GM12878 (cell line): ENCODE data around the gene OSBPL2. TPM values are rescaled to one million over a fixed set of nuclear protein-coding genes. Genes with fewer than 3 reads are reported as not detected.

Experiments used
- ATAC-seq: fragments of 200-7000 bp; cut with Tn5 transposase; 3 replicates; pipeline ENCODE4 v1.9.1; 2020; ENCODE audit warnings: mild to moderate bottlenecking, moderate library complexity
- BruUV-seq: library from RNA; stranded (reverse); fragments of 400-500 nt; replicated peaks from 2 replicates; lab custom pipeline; 2021; lab: Mats Ljungman, UMichigan
- CTCF ChIA-PET: fragments of 300-600 bp; sonication (Branson Sonifier 250); formaldehyde crosslinking; extraction: SDS; loops from one replicate; lab custom pipeline; 2021; ENCODE audit warnings: inconsistent platforms; lab: Yijun Ruan, JAX
- POLR2A ChIA-PET: fragments of 350-600 bp; formaldehyde crosslinking; extraction: SDS; loops from one replicate; lab custom pipeline; 2021; ENCODE audit warnings: inconsistent platforms; lab: Charles Lee
- RAD21 ChIA-PET: fragments of 300-600 bp; sonication (Branson Sonifier 250); formaldehyde crosslinking; loops from one replicate; lab custom pipeline; 2023; ENCODE audit warnings: antibody characterized with exemption; ENCODE audit not compliant: unreplicated experiment; lab: Charles Lee
- SMC1A ChIA-PET: fragments of 300-600 bp; sonication (Branson Sonifier 250); formaldehyde crosslinking; loops from one replicate; lab custom pipeline; 2023; ENCODE audit not compliant: unreplicated experiment, uncharacterized antibody; lab: Charles Lee
- DNase-seq: peaks from one replicate; pipeline ENCODE4 v3.0.0-alpha.2; 2011; ENCODE audit warnings: low read depth, low spot score
- FAIRE-seq: peaks from 3 replicates; lab custom pipeline; 2011; peaks lifted over from hg19 to GRCh38; lab: Jason Lieb, UNC
- H2AFZ ChIP-seq: 2 replicates; pipeline ENCODE4 v1.6.0; 2011; ENCODE audit warnings: low read depth, low read length, control low read depth; ENCODE audit not compliant: control insufficient read depth
- H3K27ac ChIP-seq: 2 replicates; pipeline ENCODE4 v1.5.1; 2011; ENCODE audit warnings: control low read depth; ENCODE audit not compliant: control insufficient read depth, insufficient read depth
- H3K27me3 ChIP-seq, 2 experiments: replicated peaks in 1 of 2; 2 replicates each; pipeline versions ENCODE4 v1.6.0 to v1.6.1; 2011; ENCODE audit warnings: low read length in 1 of 2; ENCODE audit not compliant: control insufficient read depth in 2 of 2, insufficient read depth in 2 of 2
- H3K36me3 ChIP-seq, 2 experiments: 2 replicates each; pipeline ENCODE4 v1.5.1; 2011; ENCODE audit warnings: low read length in 1 of 2; ENCODE audit not compliant: control insufficient read depth in 2 of 2, insufficient read depth in 2 of 2
- H3K4me1 ChIP-seq: 2 replicates; pipeline ENCODE4 v1.6.1; 2011; ENCODE audit warnings: mild to moderate bottlenecking, low read length, moderate library complexity, mixed read lengths; ENCODE audit not compliant: control insufficient read depth, insufficient read depth
- H3K4me2 ChIP-seq: 2 replicates; pipeline ENCODE4 v1.6.0; 2011; ENCODE audit warnings: control low read depth; ENCODE audit not compliant: control insufficient read depth, insufficient read depth
- H3K4me3 ChIP-seq: fragments of 200-600 bp; sonication (generic); 2 replicates; pipeline ENCODE4 v1.5.1; 2016
- H3K79me2 ChIP-seq: 2 replicates; pipeline ENCODE4 v1.6.0; 2011; ENCODE audit warnings: low read length; ENCODE audit not compliant: control insufficient read depth, insufficient read depth
- H3K9ac ChIP-seq: 2 replicates; pipeline ENCODE4 v1.8.0; 2011; ENCODE audit warnings: low read length, control low read depth, mixed read lengths; ENCODE audit not compliant: control insufficient read depth, insufficient read depth
- H3K9me3 ChIP-seq: replicated peaks from 3 replicates; pipeline ENCODE4 v1.5.1; 2011; ENCODE audit warnings: mild to moderate bottlenecking, low read length; ENCODE audit not compliant: control insufficient read depth, insufficient read depth
- H4K20me1 ChIP-seq: 2 replicates; pipeline ENCODE4 v1.6.0; 2011; ENCODE audit not compliant: control insufficient read depth, insufficient read depth
- ATF7 ChIP-seq: fragments of 450-650 bp; IDR thresholded peaks from 2 replicates; pipeline ENCODE4 v1.6.1; 2016; ENCODE audit warnings: low read depth, mild to moderate bottlenecking
- CEBPB ChIP-seq, 2 experiments: fragments of 150-350 bp in 1 of 2; IDR thresholded peaks; 2 replicates each; pipeline ENCODE4 v1.6.1; 2012 to 2014; ENCODE audit warnings: low read depth in 2 of 2, low read length in 2 of 2, borderline replicate concordance in 1 of 2, inconsistent platforms in 1 of 2
- HCFC1 ChIP-seq: fragments of 150-350 bp; IDR thresholded peaks from 2 replicates; pipeline ENCODE4 v1.6.1; 2014; ENCODE audit warnings: low read length
- MXI1 ChIP-seq: fragments of 150-350 bp; IDR thresholded peaks from 2 replicates; pipeline ENCODE4 v1.6.1; 2011; ENCODE audit warnings: low read depth, mild to moderate bottlenecking, inconsistent platforms, low read length, improper control_type of control experiment
- SMC3 ChIP-seq: IDR thresholded peaks from 2 replicates; pipeline ENCODE4 v1.6.1; 2011; ENCODE audit warnings: low read length, improper control_type of control experiment, borderline replicate concordance
- ZNF622 ChIP-seq: fragments of 450-650 bp; IDR thresholded peaks from 2 replicates; pipeline ENCODE4 v1.6.1; 2017; ENCODE audit warnings: mild to moderate bottlenecking, inconsistent platforms
- ZSCAN29 ChIP-seq: fragments of 450-650 bp; IDR thresholded peaks from 2 replicates; pipeline ENCODE4 v1.6.1; 2017; ENCODE audit warnings: mild to moderate bottlenecking, moderate library complexity
- WGBS: methylation state at CpG from one replicate; pipeline ENCODE4 v1.1.6; 2016; ENCODE audit warnings: low lambda C conversion rate; ENCODE audit not compliant: insufficient replicate concordance, insufficient coverage; ENCODE audit errors: missing lambda C conversion rate; 5-methylcytosine and 5-hydroxymethylcytosine counted together
- in situ Hi-C: fragments of 300-500 bp; cut with MboI; formaldehyde crosslinking; loops from 9 replicates; pipeline ENCODE4 v1.14.3; 2018; ENCODE audit warnings: mixed read lengths
- intact Hi-C: fragments of 100-400 bp; cut with micrococcal nuclease; formaldehyde crosslinking; loops from one replicate; pipeline ENCODE4 v1.14.2; 2022; ENCODE audit not compliant: unreplicated experiment
- polyA plus RNA-seq, 11 experiments: library from polyadenylated mRNA; depleted of rRNA in 4 of 11; unstranded in 6 of 11; stranded (reverse) in 5 of 11; fragments of >200 nt; fragmentation: Nextera tagmentation in 4 of 11; fragmentation: Illumina TruSeq in 1 of 11; extraction: Ambion mirVana in 4 of 11; extraction: Trizol in 1 of 11; gene quantifications; 1 replicate in 1 of 11; 2 replicates in 10 of 11; pipeline versions ENCODE4 v1.2.1 to v1.2.3, GENCODE V29; 2011 to 2016; ENCODE audit warnings: inconsistent platforms in 2 of 11, missing spikeins in 2 of 11, low read depth in 1 of 11
- total RNA-seq, 4 experiments: library from RNA; depleted of rRNA in 3 of 4; stranded (reverse); fragments of >200 nt in 3 of 4; fragmentation: Illumina TruSeq in 1 of 4; extraction: Trizol in 1 of 4; gene quantifications; 2 replicates each; pipeline versions ENCODE4 v1.2.1 to v1.2.3, GENCODE V29; 2013 to 2021
- TF ChIP-seq, protein P1 (sequence below): IDR thresholded peaks from 2 replicates; pipeline ENCODE4 v1.6.1; 2012; ENCODE audit warnings: improper control_type of control experiment, low read depth, low read length; ENCODE audit not compliant: insufficient replicate concordance
- TF ChIP-seq, protein P2 (sequence below): fragments of 450-650 bp; IDR thresholded peaks from 2 replicates; pipeline ENCODE4 v1.6.1; 2017; ENCODE audit warnings: mild to moderate bottlenecking

OSBPL2 gene
- total and polyA plus RNA-seq, 10 of the 15 experiments (the other 5 are each of a cell fraction or from before 2014, with no cell fraction given): 2.8 to 22.3 (median 14.7) TPM

DNA sequence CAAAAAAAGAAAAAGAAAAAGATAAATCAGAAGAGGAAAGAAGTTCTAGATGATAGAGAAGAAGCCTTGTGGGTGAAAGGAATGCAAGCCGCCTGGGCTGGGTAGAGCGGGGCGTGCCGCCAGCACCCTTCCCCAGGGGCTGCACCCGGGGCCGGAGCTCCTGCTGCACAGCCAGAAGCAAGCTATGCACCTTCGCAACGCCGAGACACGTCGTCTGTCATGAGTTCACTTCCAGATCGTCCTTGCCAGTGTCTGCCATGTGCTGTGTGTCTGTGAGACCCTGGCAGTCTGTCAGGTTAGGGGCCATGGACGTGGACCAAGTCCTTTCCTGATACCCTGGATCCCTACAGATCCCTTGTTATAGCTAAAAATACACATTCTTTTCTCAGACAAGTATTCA is 38.9 kb downstream of the OSBPL2 start (continued):
- TF ChIP-seq, protein P1, sequence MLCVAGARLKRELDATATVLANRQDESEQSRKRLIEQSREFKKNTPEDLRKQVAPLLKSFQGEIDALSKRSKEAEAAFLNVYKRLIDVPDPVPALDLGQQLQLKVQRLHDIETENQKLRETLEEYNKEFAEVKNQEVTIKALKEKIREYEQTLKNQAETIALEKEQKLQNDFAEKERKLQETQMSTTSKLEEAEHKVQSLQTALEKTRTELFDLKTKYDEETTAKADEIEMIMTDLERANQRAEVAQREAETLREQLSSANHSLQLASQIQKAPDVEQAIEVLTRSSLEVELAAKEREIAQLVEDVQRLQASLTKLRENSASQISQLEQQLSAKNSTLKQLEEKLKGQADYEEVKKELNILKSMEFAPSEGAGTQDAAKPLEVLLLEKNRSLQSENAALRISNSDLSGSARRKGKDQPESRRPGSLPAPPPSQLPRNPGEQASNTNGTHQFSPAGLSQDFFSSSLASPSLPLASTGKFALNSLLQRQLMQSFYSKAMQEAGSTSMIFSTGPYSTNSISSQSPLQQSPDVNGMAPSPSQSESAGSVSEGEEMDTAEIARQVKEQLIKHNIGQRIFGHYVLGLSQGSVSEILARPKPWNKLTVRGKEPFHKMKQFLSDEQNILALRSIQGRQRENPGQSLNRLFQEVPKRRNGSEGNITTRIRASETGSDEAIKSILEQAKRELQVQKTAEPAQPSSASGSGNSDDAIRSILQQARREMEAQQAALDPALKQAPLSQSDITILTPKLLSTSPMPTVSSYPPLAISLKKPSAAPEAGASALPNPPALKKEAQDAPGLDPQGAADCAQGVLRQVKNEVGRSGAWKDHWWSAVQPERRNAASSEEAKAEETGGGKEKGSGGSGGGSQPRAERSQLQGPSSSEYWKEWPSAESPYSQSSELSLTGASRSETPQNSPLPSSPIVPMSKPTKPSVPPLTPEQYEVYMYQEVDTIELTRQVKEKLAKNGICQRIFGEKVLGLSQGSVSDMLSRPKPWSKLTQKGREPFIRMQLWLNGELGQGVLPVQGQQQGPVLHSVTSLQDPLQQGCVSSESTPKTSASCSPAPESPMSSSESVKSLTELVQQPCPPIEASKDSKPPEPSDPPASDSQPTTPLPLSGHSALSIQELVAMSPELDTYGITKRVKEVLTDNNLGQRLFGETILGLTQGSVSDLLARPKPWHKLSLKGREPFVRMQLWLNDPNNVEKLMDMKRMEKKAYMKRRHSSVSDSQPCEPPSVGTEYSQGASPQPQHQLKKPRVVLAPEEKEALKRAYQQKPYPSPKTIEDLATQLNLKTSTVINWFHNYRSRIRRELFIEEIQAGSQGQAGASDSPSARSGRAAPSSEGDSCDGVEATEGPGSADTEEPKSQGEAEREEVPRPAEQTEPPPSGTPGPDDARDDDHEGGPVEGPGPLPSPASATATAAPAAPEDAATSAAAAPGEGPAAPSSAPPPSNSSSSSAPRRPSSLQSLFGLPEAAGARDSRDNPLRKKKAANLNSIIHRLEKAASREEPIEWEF: no peak
- no peak for TF ChIP-seq ATF7
- no peak for TF ChIP-seq ZNF622

DNA sequence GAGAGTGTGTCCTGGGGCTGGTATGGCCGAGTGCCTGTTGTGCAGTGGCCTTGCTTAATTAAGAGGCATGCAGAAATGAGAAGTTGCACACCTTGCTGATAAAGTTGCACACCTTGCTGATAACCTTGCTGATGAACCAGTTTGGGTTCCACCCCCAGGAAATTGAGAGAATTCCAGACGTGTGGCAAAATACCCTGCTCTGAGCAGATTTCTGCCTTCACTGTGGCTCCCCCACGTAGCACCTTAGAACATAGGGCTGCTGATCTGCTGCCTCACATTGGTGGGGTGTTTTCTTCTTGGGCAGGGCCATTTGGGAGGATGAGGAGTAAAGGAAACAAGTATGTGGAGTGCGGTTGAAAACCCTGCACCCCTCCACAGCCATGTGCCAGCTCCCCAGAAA is 42.0 kb downstream of the OSBPL2 start:
- peaks cover 17 to 24% of the 10 kb centered on the region in 2 experiments; a peak in 3 of 4 replicates for H3K36me3 ChIP-seq
- 60% methylated on average over 4 of the region's 4 CpGs for WGBS
- H3K9me3 ChIP-seq: no peaks in the 10 kb centered on the region
- TF ChIP-seq CEBPB (IDR thresholded peaks at IDR 0.05; ENCODE audit: borderline replicate concordance in 1 of 2, low read depth in 2 of 2, low read length in 2 of 2) (no peak), ZSCAN29 (no peak), HCFC1 (no peak), SMC3 (no peak), MXI1 (no peak)
- TF ChIP-seq, protein P2, sequence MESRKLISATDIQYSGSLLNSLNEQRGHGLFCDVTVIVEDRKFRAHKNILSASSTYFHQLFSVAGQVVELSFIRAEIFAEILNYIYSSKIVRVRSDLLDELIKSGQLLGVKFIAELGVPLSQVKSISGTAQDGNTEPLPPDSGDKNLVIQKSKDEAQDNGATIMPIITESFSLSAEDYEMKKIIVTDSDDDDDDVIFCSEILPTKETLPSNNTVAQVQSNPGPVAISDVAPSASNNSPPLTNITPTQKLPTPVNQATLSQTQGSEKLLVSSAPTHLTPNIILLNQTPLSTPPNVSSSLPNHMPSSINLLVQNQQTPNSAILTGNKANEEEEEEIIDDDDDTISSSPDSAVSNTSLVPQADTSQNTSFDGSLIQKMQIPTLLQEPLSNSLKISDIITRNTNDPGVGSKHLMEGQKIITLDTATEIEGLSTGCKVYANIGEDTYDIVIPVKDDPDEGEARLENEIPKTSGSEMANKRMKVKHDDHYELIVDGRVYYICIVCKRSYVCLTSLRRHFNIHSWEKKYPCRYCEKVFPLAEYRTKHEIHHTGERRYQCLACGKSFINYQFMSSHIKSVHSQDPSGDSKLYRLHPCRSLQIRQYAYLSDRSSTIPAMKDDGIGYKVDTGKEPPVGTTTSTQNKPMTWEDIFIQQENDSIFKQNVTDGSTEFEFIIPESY: no peak
- no peak overlapping the region for H3K9ac ChIP-seq
- CTCF ChIA-PET: no interaction called here
- in situ Hi-C loops (no loop called here), intact Hi-C loops (no loop called here)
- RAD21 ChIA-PET: no interaction called here
- DNase-seq (no peak), FAIRE-seq (no peak), ATAC-seq (no peak)
- H3K4me1 ChIP-seq: no peaks in the 10 kb centered on the region
- H4K20me1 ChIP-seq: no peaks in the 10 kb centered on the region
- H3K4me2 ChIP-seq: no peak overlapping the region
- H3K27ac ChIP-seq: no peak overlapping the region
- H3K4me3 ChIP-seq: no peak overlapping the region
- SMC1A ChIA-PET: no interaction called here
- no peaks in the 10 kb centered on the region for H3K79me2 ChIP-seq
- no peaks in the 10 kb centered on the region for H3K27me3 ChIP-seq
- no TSS peak for BruUV-seq
- H2AFZ ChIP-seq: no peak overlapping the region
- POLR2A ChIA-PET: no interaction called here
